IPS-NIHi7 (cell line): ENCODE data around the gene SELL.
"Not testable (repeated sequence)": the region's sequence is repeated elsewhere in the genome, so short reads cannot be mapped to it uniquely, and the experiment has no call there.

Experiments
- DNase-seq: peaks from one replicate; pipeline ENCODE4 v3.0.0; 2012; ENCODE audit warnings: mixed read lengths; ENCODE audit errors: extremely low spot score

The SELL gene

GRCh38 chr1:169667699-169668596 lies 43.5 kb downstream of the SELL start:
- not testable (repeated sequence) for DNase-seq

GRCh38 chr1:169667227-169667639 lies 44.2 kb downstream of the SELL start:
- not testable (repeated sequence) for DNase-seq

GRCh38 chr1:169662680-169663079 lies 48.7 kb downstream of the SELL start:
- DNase-seq = not testable (repeated sequence)

GRCh38 chr1:169661066-169661465 lies 50.4 kb downstream of the SELL start:
- DNase-seq = not testable (repeated sequence)

GRCh38 chr1:169658777-169659176 lies 52.6 kb downstream of the SELL start:
- DNase-seq = not testable (repeated sequence)

- no peak for DNase-seq
Measured at GRCh38 chr1:169653873-169654272, 57.5 kb downstream of the SELL start.

- no peak for DNase-seq
Measured at GRCh38 chr1:169651035-169651434, 60.4 kb downstream of the SELL start.

- DNase-seq = no peak
Measured at GRCh38 chr1:169650551-169650950, 60.9 kb downstream of the SELL start.

- DNase-seq = no peak
Measured at GRCh38 chr1:169648709-169649108, 62.7 kb downstream of the SELL start.

- DNase-seq = no peak
Measured at GRCh38 chr1:169648187-169648586, 63.2 kb downstream of the SELL start.

GRCh38 chr1:169647512-169647911 lies 63.9 kb downstream of the SELL start:
- no peak for DNase-seq

GRCh38 chr1:169644297-169644696 lies 67.1 kb downstream of the SELL start:
- no peak for DNase-seq
